Activated naive CD4-positive, alpha-beta T cell treated with anti-CD3 and anti-CD28 coated beads, Interleukin-2, amount 10 ng/mL, durations not matched to agents 7 days and 5 days (primary cell): ENCODE data around the gene FCRLA.
"Not testable (repeated sequence)": the region's sequence is repeated elsewhere in the genome, so short reads cannot be mapped to it uniquely, and the experiment has no call there.

Source experiments
- CTCF ChIA-PET: fragments of 350-600 bp; sonication (Branson Sonifier 250); formaldehyde crosslinking; loops from one replicate; lab custom pipeline; 2021; ENCODE audit warnings: antibody characterized with exemption; lab: Charles Lee
- DNase-seq: peaks from one replicate; pipeline ENCODE4 v3.0.0-alpha.2; 2020
- H3K27ac Mint-ChIP-seq: one replicate; pipeline ENCODE4 v1.8.0; 2021; ENCODE audit warnings: mild to moderate bottlenecking, moderate library complexity, mixed read lengths
- H3K27me3 Mint-ChIP-seq: one replicate; pipeline ENCODE4 v1.8.0; 2021; ENCODE audit warnings: mild to moderate bottlenecking, mixed read lengths
- H3K36me3 Mint-ChIP-seq: one replicate; pipeline ENCODE4 v1.8.0; 2021; ENCODE audit warnings: mixed read lengths
- H3K4me1 Mint-ChIP-seq: one replicate; pipeline ENCODE4 v1.8.0; 2021; ENCODE audit warnings: mixed read lengths
- H3K4me3 Mint-ChIP-seq: one replicate; pipeline ENCODE4 v1.8.0; 2021; ENCODE audit warnings: mild to moderate bottlenecking, moderate library complexity, mixed read lengths
- H3K9me3 Mint-ChIP-seq: one replicate; pipeline ENCODE4 v1.8.0; 2021; ENCODE audit warnings: mixed read lengths

FCRLA gene

DNA sequence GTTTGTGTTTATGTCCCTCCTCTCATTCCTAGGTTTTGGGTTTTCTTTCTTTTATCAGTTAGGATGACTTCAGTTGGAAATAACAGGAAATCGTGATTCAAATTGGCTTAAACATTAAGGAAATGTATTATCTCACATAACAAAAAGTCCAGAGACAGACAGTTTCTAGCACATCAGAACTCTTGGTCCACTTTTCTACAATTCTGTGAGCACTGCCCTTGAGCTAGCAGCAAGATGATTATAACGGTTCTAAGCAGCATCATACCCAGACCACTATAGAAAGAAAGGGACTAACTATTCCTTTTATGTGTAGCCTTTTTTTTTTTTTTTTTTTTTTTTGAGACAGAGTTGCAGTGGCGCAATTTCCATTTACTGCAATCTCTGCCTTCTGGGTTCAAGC, 25.1 kb upstream of the FCRLA start:
- H3K4me1 Mint-ChIP-seq = no peaks in the 10 kb centered on the region
- no peaks in the 10 kb centered on the region for H3K9me3 Mint-ChIP-seq
- DNase-seq = no peak
- H3K27ac Mint-ChIP-seq = no peak overlapping the region
- no peak overlapping the region for H3K4me3 Mint-ChIP-seq
- H3K27me3 Mint-ChIP-seq = peaks cover 21% of the 10 kb centered on the region
- no peaks in the 10 kb centered on the region for H3K36me3 Mint-ChIP-seq
- CTCF ChIA-PET = no interaction called here

DNA sequence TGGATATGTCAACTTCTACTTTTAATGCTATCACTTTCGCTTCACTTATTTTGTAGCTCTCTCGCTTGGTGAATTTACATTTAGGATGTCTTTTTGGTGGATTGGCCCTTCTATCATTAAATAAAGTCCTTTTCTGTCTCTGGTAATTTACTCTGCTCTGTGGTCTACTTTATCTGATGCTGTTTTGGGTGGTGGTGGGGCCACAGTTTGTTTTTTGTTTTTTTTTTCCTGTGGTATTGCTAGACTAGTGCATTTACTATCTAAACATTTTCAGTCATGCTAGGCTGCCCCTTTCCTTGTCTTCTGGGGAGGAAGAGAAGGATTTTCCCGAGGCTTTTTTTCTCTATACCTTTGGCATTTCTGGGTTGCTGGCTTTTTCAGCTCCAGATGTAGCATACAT, 18.1 kb upstream of the FCRLA start:
- Mint-ChIP-seq H3K4me3 (no peak overlapping the region), H3K27me3 (peaks cover 27% of the 10 kb centered on the region), H3K27ac (no peak overlapping the region), H3K36me3 (no peaks in the 10 kb centered on the region), H3K4me1 (no peaks in the 10 kb centered on the region), H3K9me3 (no peaks in the 10 kb centered on the region)
- DNase-seq = no peak
- CTCF ChIA-PET = no interaction called here

DNA sequence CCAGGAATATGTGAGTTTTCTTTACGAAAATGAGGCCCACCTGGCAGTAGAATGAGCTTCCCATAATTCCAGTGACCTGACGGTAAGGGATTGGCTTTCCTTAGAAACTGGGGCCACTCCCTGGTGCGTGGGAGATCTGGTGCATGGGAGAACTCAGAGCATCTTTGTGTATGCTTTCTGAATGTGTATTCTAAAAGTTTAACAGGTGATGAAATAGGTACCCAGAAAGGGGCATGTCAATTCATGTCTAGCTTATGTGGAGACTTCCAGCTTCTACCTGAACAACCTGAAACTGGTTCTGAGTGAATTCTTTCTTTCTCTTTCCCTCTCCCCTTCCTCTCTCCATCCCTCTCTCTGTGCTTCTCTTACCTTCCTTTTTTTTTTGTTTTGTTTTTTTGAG, 15.2 kb upstream of the FCRLA start:
- no peak overlapping the region for H3K4me3 Mint-ChIP-seq
- H3K9me3 Mint-ChIP-seq = no peaks in the 10 kb centered on the region
- no peaks in the 10 kb centered on the region for H3K4me1 Mint-ChIP-seq
- CTCF ChIA-PET = interaction anchor here (0.9 kb wide), 1 partner anchor 10 kb away, joined by 4 read pairs; no protein-coding TSS in a partner anchor
- H3K27me3 Mint-ChIP-seq = peaks cover 37% of the 10 kb centered on the region
- DNase-seq = no peak
- H3K36me3 Mint-ChIP-seq = no peaks in the 10 kb centered on the region
- peak overlapping the region; percentile 39 for H3K27ac Mint-ChIP-seq

DNA sequence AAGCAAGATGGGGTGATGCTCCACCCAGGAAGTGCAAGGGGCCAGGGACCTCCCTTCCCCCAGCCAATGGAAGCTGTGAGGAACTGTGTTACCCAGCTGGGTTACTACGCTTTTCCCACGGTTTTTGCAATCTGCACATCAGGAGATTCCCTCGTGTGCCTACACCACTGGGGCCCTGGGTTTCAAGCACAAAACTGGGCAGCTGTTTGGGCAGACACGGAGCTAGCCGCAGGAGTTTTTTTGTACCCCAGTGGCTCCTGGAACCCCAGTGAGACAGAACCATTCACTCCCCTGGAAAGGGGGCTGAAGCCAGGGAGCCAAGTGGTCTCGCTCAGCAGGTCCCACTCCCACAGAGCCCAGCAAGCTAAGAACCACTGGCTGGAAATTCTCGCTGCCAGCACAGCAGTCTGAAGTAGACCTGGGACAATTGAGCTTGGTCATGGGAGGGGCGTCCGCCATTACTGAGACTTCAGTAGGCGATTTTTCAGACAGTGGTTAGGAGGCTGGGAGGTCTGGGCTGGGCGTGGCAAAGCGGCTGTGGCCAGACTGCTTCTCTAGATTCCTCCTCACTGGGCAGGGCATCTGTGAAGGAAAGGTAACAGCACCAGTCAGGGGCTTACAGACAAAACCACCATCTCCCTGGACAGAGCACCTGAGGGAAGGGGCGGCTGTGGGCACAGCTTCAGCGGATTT, 13.9 kb upstream of the FCRLA start:
- H3K36me3 Mint-ChIP-seq, H3K4me3 Mint-ChIP-seq, H3K9me3 Mint-ChIP-seq, H3K4me1 Mint-ChIP-seq, DNase-seq, H3K27ac Mint-ChIP-seq, CTCF ChIA-PET: not testable (repeated sequence)
- peaks cover 45% of the 10 kb centered on the region for H3K27me3 Mint-ChIP-seq

DNA sequence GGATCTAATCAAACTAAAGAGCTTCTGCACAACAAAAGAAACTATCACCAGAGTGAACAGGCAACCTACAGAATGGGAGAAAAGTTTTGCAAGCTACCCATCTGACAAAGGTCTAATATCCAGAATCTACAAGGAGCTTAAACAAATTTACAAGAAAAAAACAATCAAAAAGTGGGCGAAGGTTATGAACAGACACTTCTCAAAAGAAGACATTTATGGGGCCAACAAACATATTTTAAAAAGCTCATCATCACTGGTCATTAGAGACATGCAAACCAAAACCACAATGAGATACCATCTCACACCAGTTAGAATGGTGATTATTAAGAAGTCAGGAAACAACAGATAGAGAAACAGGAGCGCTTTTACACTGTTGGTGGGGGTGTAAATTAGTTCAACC, 8.7 kb upstream of the FCRLA start:
- peaks cover 39% of the 10 kb centered on the region for H3K27me3 Mint-ChIP-seq
- CTCF ChIA-PET, H3K4me1 Mint-ChIP-seq, H3K4me3 Mint-ChIP-seq, H3K36me3 Mint-ChIP-seq, H3K27ac Mint-ChIP-seq, DNase-seq, H3K9me3 Mint-ChIP-seq: not testable (repeated sequence)

DNA sequence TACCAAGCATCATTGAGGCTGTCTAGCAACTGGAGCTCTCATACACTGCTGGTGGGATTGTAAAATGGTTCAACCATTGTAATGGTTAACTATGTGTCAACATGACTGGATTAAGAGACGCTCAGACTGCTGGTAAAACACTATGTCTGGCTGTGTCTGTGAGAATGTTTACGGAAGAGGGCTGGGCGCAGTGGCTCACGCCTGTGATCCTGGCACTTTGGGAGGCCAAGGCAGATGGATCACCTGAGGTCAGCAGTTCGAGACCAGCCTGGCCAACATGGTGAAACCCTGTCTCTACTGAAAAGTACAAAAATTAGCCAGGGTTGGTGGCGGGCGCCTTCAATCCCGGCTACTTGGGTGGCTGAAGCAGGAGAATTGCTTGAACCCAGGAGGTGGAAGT, 4.8 kb upstream of the FCRLA start:
- no peaks in the 10 kb centered on the region for H3K9me3 Mint-ChIP-seq
- CTCF ChIA-PET = interaction anchor here (1.0 kb wide), 1 partner anchor 11 kb away, joined by 4 read pairs; no protein-coding TSS in a partner anchor
- H3K36me3 Mint-ChIP-seq = no peaks in the 10 kb centered on the region
- no peak for DNase-seq
- H3K4me3 Mint-ChIP-seq = no peak overlapping the region
- H3K27me3 Mint-ChIP-seq = peaks cover 10% of the 10 kb centered on the region
- H3K4me1 Mint-ChIP-seq = no peaks in the 10 kb centered on the region
- no peak overlapping the region for H3K27ac Mint-ChIP-seq

DNA sequence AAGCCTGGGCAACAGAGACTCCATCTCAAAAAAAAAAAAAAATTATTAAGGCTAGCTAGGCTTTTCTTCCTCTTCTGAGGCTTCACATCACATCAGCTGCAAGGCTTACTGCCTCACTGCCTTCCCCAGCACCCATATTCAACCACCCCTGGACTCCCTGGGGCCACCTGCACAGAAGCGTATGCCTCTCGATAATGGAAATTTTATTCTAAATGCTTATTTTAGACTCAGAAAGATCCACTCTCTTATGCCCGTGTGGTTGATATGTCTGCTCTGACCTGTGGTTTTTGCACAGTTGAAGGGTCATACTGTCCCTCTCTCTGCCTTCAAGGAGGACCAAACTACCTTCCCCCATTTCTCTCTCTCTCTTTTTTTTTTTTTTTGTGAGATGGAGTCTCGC, 1.5 kb upstream of the FCRLA start:
- Mint-ChIP-seq H3K27me3 (peaks cover 18% of the 10 kb centered on the region), H3K4me1 (no peaks in the 10 kb centered on the region), H3K9me3 (no peaks in the 10 kb centered on the region), H3K27ac (no peak overlapping the region), H3K36me3 (no peaks in the 10 kb centered on the region), H3K4me3 (no peak overlapping the region)
- no peak for DNase-seq
- CTCF ChIA-PET = no interaction called here

DNA sequence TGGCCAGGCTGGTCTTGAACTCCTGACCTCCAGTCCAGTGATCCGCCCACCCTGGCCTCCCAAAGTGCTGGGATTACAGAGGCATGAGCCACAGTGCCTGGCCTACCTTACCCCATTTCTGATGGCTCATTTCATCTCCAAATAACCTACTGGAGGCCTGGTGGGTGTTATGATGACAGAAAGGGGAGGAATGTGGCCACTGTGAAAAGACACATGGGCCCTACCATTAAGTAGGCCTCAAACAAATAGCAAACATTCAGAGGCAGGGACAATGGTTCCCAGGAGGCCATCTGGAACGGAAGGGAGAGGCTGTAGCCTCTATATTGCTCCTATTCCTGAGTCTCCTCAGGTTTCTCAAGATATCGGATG, 932 bp upstream of the FCRLA start:
- Mint-ChIP-seq H3K36me3 (no peaks in the 10 kb centered on the region), H3K27ac (no peak overlapping the region)

DNA sequence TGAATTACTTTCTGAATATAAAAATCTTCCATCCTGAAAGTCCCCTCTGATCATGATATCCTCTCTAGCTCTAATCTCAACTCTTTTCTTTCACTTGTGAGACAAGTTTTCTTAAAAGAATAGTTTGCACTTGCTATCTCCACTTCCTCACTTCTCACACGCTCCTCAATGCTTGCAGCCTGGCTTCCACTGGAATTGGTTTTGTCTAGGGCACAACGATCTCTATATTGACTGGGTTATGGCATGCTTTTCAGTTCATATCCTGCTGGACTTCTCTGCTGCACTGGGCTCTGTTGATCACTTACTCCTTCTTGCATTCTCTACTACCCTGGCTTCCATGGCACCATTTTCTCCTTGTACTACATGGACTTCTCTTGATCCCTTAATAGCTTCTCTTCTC, 474 bp downstream of the FCRLA start:
- H3K36me3 Mint-ChIP-seq = no peaks in the 10 kb centered on the region
- CTCF ChIA-PET = interaction anchor here (1.6 kb wide), 1 partner anchor 31 kb away, joined by 7 read pairs; no protein-coding TSS in a partner anchor
- no peak for DNase-seq
- no peaks in the 10 kb centered on the region for H3K9me3 Mint-ChIP-seq
- H3K4me3 Mint-ChIP-seq = no peak overlapping the region
- peaks cover 2% of the 10 kb centered on the region for H3K4me1 Mint-ChIP-seq
- peaks cover 31% of the 10 kb centered on the region for H3K27me3 Mint-ChIP-seq
- no peak overlapping the region for H3K27ac Mint-ChIP-seq

More for the DNA sequence above, 932 bp upstream of the FCRLA start:
- peaks cover 24% of the 10 kb centered on the region for H3K27me3 Mint-ChIP-seq
- no peak for DNase-seq
- CTCF ChIA-PET = no interaction called here
- H3K4me3 Mint-ChIP-seq = no peak overlapping the region
- no peaks in the 10 kb centered on the region for H3K4me1 Mint-ChIP-seq
- H3K9me3 Mint-ChIP-seq = no peaks in the 10 kb centered on the region

DNA sequence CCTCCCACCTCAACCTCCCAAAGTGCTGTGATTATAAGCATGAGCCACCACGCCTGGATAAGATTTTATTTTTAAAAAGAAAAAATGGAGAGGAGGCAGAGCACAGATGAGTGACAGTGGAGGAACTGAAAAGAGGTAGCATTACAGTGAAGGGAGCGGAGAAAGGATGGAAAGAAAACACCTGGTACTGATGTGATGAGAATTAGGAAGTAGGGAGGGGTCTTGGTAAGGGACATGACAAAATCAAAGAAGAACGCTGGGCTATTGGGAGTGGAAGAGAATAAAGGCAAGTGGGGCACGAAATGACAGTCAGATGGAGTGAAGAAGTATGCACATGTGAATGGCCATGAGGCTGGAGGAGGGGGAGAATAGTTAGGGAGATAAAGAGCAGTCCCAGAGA, 2.3 kb downstream of the FCRLA start:
- Mint-ChIP-seq H3K27me3 (peaks cover 35% of the 10 kb centered on the region), H3K4me1 (peaks cover 2% of the 10 kb centered on the region), H3K27ac (no peak overlapping the region), H3K4me3 (no peak overlapping the region), H3K36me3 (no peaks in the 10 kb centered on the region), H3K9me3 (no peaks in the 10 kb centered on the region)
- DNase-seq = no peak
- CTCF ChIA-PET = interaction anchor here (1.1 kb wide), 1 partner anchor 17 kb away, joined by 3 read pairs; no protein-coding TSS in a partner anchor

DNA sequence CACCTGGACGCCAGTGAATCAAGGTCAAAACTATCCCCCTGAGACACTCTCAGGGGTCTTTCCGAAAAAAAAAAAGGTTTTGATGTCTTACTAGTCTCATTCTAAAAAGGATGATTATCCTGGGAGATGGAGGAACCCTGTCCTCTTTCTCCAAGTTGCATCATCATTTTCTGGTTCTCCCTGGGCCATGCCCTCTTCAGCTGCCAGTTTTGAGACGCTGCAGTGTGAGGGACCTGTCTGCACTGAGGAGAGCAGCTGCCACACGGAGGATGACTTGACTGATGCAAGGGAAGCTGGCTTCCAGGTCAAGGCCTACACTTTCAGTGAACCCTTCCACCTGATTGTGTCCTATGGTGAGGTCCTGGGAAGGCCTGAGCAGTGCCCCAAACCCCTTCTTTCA, 3.5 kb downstream of the FCRLA start:
- Mint-ChIP-seq H3K27me3 (peaks cover 41% of the 10 kb centered on the region), H3K36me3 (no peaks in the 10 kb centered on the region), H3K9me3 (no peaks in the 10 kb centered on the region), H3K4me1 (peaks cover 2% of the 10 kb centered on the region), H3K4me3 (no peak overlapping the region), H3K27ac (no peak overlapping the region)
- CTCF ChIA-PET = no interaction called here
- no peak for DNase-seq

DNA sequence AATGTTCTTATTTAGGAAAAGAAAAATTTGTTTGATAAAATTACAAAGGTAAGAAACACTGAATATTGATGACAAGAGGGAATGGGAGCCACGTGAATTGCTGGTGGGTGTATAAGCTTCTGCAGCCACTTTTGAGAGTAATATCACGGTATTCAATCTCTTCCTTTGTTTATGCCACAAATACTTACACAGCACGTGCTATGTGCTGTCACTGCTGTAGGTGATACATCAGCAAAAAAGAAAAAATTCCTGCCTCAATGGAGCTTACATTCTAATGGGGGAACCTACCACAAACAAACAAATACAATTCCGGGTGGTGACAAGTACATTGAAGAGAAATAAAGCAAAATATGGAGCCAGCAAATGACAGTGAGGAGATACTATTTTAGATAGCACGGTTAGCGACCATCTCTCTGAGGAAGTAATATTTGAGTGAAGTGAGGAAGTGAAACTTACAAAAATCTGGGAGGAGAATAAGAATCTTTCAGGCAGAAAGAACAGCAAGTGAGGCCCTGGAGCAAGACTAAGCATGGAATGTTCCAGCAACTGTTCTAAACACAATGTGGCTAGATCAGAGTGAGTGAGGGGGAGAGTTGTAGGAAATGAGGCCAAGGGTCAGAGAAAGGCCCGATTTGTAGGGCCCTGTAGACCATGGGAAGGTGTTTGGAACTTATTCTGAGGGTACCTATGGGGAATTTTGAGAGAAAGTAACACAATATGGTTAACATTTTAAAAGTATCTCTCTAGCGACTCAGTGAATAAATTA, 11.7 kb downstream of the FCRLA start:
- CTCF ChIA-PET = no interaction called here
- H3K4me3 Mint-ChIP-seq = no peak overlapping the region
- no peaks in the 10 kb centered on the region for H3K9me3 Mint-ChIP-seq
- peaks cover 11% of the 10 kb centered on the region for H3K4me1 Mint-ChIP-seq
- DNase-seq = no peak
- no peaks in the 10 kb centered on the region for H3K36me3 Mint-ChIP-seq
- H3K27me3 Mint-ChIP-seq = peaks cover 53% of the 10 kb centered on the region
- H3K27ac Mint-ChIP-seq = no peak overlapping the region

DNA sequence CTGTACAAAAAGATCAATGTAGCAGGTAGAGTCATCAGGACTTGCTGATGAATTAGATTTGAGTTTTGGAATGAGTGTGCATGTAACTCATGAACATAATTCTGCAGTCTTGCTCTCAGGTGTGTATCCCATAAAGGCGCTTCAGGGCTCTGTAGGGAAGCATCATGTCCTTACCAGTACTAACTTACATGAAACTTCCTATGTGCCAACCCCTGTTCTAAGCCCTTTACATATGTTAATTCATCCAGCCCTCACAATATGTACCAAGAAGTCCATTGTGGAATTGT, 12.2 kb downstream of the FCRLA start:
- Mint-ChIP-seq H3K4me3 (no peak overlapping the region), H3K9me3 (no peaks in the 10 kb centered on the region), H3K4me1 (peaks cover 11% of the 10 kb centered on the region), H3K27me3 (peaks cover 58% of the 10 kb centered on the region), H3K36me3 (no peaks in the 10 kb centered on the region), H3K27ac (no peak overlapping the region)
- CTCF ChIA-PET = no interaction called here
- no peak for DNase-seq

DNA sequence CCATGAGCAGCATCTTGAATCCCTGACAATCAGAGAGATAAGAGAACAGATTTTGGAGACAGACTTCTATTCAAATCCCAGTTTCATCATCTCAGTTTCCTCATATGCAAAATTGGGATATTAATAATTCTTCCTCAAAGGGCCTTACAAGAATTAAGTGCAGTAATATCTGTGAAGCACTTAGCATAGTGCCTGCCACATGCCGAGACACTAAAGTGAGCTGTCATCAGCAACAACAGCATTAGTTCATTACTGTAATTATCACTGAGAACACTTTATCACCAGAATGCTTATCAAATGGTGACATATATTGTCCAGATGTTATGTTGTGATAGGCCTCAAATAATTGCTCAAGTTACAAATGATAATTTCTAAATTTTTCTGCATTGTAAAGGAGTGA, 13.4 kb downstream of the FCRLA start:
- Mint-ChIP-seq H3K4me3 (no peak overlapping the region), H3K9me3 (no peaks in the 10 kb centered on the region)
- CTCF ChIA-PET = no interaction called here

More for the DNA sequence above, 13.4 kb downstream of the FCRLA start:
- Mint-ChIP-seq H3K36me3 (no peaks in the 10 kb centered on the region), H3K4me1 (peaks cover 16% of the 10 kb centered on the region), H3K27ac (no peak overlapping the region), H3K27me3 (peaks cover 64% of the 10 kb centered on the region)
- no peak for DNase-seq
